Stimulated activated CD4-positive, alpha-beta T cell treated with anti-CD3 and anti-CD28 coated beads, Interleukin-2, amount 100 ng/mL, for 24 hours (primary cell): ENCODE results near the gene BCL6.
"Not testable (repeated sequence)": the region's sequence is repeated elsewhere in the genome, so short reads cannot be mapped to it uniquely, and the experiment has no call there.

Experiments
- DNase-seq, 2 donors: peaks; one replicate each; pipeline ENCODE4 v3.0.0-alpha.2; 2020

BCL6 gene

DNA sequence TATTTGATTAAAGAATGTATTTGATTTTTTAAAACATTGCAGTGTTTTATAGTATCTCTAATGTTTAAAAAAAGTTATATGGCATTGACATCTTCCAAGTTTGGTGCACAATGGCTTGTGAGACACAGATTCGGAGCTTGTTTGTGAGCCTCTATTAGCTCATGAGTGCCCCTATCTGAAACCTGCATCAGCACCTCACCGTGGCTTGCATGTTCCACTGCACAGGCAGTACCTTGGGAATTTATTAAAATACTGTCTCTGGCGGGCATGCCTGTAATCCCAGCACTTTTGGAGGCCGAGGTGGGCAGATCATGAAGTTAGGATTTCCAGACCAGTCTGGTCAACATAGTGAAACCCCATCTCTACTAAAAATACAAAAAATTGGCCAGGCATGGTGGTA, 36.1 kb downstream of the BCL6 start:
- no peak for DNase-seq

- no peak for DNase-seq
Measured at GRCh38 chr3:187708696-187709095, 36.6 kb downstream of the BCL6 start.

- no peak for DNase-seq
Measured at GRCh38 chr3:187706971-187707370, 38.3 kb downstream of the BCL6 start.

- no peak for DNase-seq
Measured at GRCh38 chr3:187705164-187705563, 40.1 kb downstream of the BCL6 start.

DNA sequence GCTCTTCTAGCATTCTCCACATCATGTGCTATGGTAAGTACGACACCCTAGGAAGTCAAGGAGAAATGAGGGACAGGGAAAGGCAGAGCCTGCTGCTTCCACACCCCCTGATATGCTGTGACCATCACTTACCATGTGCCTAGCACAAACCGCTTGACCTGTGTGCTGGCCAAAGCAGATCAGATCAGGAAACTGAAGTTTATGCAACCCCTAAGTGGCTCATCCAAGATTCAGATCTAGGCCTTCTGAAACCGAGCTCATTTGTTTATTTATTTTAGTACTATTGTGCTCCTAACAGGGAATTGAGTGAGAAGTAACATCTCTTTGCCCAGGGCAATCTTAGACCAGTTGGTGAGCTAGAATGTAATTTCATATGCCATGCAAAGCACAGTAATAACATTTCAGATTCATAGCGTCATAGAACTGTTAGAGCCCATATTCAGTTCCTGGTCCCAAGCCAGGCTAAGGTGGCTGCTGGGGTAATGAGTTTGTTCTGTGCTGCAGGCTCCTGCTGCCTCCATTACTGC, 42.7 kb downstream of the BCL6 start, which contains the start of gene RTP2:
TSS of gene RTP2 (minus strand) at position 51 of the 527 bp plus-strand sequence. CDS start 429 bp downstream, outside the sequence.
- DNase-seq = no peak

DNA sequence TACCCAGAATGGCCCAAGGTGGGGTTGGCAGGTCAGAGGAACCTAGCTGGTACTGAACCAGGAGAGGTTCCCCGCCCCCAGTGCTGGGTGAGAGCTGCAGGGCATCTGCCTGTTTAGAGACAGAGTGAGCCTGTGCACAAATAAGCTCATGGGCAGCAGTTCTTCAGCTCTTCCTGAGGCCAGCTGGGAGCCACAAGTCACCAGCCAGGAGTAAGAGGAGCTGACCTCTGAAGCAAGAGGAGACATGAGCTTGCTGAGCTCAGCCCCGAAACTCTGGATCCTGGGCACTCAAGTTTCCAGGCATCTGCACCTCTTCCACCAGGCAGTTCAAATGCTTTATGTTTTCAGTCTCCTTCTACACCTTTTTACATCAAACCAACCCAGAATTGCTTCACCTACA, 45.0 kb downstream of the BCL6 start:
- DNase-seq = no peak

- no peak for DNase-seq
Measured at GRCh38 chr3:187698499-187699399, 46.5 kb downstream of the BCL6 start.

GRCh38 chr3:187696021-187696420, 49.2 kb downstream of the BCL6 start:
- no peak for DNase-seq

DNA sequence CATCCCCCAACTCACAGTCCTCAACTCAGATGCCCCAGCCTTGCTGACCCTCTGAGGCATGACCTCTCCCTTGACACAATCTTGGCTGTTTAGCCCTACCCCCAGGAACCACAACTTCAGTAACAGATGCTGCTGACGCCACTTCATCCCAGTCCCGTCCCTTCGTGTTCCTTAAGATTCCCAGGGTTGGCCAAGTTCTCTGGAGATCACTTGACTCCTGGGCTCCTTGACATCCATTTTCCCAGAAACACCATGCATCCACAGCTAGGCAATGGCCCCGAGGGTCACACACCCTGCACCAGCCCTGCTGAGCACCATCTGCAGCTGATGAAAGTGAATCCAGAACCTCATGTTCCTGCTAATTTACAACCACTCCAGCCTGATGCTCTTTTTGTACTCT, 49.8 kb downstream of the BCL6 start:
- DNase-seq = no peak

DNA sequence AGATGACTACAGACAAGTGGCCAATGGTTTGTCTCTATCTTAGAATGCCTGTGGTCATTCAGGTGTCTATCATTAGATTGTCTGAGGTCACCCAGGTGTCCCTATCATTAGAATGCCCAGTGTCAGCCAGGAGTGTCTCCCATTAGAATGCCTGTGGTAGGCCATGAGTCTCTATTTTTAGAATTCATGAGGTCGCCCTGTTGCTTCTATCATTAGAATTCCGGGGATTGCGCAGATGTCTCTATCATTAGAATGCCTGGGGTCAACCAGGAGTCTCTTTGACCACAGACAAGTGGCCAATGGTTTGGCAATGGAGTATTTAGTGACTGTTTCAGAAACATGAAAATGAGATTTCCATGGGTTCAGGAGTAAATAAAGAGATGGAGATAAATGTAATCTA, 50.5 kb downstream of the BCL6 start:
- DNase-seq = no peak

GRCh38 chr3:187693431-187693830, 51.8 kb downstream of the BCL6 start:
- no peak for DNase-seq

DNA sequence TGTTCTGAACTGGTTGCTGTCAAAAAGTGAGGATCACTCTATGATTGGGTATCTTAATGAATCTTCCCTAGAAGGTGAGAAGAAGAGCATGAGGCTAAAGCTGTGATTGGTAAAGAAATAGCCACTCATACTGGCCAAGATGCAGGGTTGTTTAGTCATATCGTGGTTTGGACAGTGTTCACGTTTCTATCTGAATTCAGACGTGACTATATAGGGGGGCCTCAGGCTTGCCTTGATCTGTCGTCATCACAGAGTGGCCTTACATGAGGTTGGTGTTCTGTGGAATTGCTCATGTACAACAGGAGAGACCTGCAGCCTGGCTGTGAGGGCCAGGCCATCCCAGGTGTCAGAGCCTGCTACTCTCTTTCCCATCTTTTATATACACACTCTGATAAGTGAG, 55.3 kb downstream of the BCL6 start:
- no peak for DNase-seq

DNA sequence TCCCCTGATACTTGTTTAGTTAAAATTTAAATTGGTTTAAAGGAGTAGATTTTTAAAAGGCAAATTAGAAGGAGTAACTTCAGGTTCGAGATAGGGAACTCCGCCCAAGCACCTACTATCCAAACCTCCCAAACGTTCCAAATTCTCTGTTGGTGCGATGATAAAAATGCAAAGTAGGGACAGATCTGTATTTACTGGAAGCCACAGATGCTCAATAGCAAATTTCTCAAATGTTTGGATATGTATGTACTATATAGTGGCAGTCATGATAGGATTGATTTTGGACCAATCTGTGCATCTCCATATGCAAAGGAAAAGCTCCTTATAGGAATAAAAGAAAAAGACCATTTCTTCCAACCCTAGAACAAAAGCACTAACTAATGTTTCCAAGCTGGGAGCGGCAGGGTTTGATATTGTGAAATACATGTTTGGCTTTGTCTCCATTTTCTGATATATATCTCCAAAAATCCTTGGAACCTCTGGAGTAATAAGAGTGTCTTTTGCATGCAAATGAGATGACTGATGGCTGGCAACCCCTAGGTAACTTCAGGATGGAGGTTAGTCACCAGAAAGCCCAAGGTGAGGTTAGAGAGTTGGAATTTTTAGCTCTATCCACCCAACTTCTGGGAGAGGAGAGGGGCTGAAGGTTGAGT, 58.5 kb downstream of the BCL6 start:
- DNase-seq = no peak

DNA sequence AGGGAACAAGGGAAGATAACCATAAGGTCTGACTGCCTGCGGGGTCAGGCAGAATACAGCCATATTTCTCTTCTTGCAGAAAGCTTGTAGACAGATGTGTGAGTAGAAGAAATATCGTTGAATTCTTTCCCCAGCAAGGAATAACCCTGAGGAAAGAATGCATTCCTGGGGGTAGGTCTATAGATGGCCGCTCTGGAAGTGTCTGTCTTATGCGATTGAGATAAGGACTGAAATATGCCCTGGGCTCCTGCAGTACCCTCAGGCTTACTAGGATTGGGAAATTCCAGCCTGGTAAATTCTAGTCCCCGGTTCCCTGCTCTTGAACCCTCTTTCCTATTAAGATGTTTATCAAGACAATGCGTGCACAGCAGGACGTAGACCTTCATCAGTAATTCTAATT, 59.3 kb downstream of the BCL6 start:
- no peak for DNase-seq

GRCh38 chr3:187684880-187685279, 60.4 kb downstream of the BCL6 start:
- DNase-seq = peak in 1 of 2 donors; percentile 11

DNA sequence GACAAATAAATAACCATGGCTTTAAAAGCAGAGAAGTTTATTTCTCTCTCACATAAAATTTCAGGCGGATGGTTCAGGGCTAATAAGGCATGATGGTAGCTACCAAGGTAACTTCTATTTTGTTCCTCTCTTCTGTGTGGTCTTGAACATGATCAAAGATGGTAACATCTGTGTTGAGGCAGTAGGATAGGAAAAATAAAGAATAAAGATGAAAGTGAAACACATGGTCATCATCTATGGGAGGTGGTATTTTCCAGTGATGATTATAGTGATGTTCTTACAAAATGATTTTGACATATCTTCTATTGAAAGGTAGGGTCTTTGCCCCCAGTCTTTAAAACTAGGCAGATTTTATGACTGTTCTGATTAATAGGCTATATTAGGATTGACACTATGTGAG, 60.8 kb downstream of the BCL6 start:
- DNase-seq = no peak

DNA sequence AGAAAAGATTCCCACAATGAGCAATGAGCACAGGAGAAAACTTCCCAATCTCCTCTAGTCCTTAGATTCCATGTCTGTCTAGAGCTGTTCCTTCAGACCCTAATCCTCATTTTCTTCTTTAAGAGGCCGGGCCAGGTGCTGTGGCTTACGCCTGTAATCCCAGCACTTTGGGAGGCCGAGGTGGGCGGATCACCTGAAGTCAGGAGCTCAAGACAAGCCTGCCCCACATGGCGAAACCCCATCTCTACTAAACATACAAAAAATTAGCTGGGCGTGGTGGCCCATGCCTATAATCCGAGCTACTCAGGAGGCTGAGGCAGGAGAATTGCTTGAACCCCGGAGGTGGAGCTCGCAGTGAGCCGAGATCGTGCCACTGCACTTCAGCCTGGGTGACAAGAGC, 63.5 kb downstream of the BCL6 start:
- DNase-seq = not testable (repeated sequence)

DNA sequence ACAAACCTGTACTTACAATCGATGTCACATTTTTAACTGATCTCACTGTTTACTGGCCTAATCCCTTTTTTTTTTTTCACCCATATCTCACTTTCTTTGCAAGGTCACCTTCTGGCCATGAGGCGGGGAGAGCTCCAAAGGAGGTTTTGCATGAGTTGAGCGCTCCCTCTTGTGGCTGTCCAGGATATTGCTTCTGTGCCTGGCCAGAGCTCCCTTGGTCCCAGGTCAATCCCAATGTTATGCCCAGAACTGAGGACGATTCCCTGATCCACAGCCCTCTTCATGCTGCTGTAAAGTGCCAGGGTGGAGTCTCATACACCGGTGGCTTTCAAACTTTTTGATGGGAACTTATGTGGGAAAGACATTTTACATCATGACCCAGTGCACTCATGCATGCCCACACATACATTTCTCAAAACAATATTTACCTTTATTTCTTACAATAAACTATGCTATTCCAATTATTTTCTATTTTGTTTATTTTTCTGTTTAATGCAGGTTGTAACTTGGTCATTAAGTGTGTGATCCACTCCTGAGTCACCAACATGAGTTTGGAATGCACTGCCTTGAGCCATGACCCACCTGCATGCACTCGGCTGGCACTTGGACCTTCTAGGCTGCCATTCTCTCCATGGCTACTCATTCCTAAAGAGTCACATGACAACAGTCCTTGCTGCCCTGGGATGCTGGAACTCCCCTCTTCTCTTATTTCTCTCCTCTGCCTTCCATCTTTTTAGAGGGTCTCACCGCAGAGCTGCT, 65.5 kb downstream of the BCL6 start:
- peak; percentile 79 to 80 for DNase-seq

GRCh38 chr3:187678726-187679268, 66.5 kb downstream of the BCL6 start:
- DNase-seq = peak; percentile 32 to 40

- DNase-seq = no peak
Measured at GRCh38 chr3:187677604-187678003, 67.7 kb downstream of the BCL6 start.

DNA sequence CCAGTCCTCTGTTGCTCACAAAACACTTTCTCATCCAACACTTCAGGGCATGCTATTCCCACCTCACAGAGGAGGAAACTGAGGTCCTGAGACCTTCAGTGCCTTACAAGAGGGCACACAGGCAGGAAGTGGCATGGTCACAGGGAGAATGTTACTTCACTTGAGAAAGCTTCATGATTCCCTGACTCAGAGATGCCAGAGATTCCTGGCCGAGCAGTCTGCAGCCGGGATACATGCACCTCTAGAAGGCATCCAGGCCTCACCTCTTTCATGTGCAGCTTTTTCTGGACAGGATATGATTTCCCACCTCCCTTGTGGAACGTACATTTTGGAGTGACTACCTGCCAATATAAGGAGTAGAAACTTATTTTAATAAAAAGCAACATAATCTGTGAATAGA, 72.3 kb downstream of the BCL6 start:
- DNase-seq = no peak
